ENCODE measurements around the gene SEMA3A.
"Not testable (repeated sequence)": the region's sequence is repeated elsewhere in the genome, so short reads cannot be mapped to it uniquely, and the experiment has no call there.

DNA sequence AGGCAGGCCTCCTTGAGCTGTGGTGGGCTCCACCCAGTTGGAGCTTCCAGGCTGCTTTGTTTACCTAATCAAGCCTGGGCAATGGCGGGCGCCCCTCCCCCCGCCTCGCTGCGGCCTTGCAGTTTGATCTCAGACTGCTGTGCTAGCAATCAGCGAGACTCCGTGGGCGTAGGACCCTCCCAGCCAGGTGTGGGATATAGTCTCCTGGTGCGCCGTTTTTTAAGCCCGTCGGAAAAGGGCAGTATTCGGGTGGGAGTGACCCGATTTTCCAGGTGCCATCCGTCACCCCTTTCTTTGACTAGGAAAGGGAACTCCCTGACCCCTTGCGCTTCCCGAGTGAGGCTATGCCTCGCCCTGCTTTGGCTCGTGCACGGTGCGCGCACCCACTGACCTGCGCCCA, 139.4 kb downstream of the SEMA3A start:
- not testable (repeated sequence) for TF ChIP-seq EZH2 (IDR thresholded peaks at IDR 0.05; ENCODE audit: insufficient read depth, poor library complexity, severe bottlenecking); EZH2phosphoT487 (IDR thresholded peaks at IDR 0.05; ENCODE audit: insufficient read depth, low read depth)

Data from GM23248 (cell line).